Activated CD8-positive, alpha-beta memory T cell treated with anti-CD3 and anti-CD28 coated beads for 24 hours (primary cell): ENCODE data around the gene PEMT.

ENCODE experiments used
- DNase-seq: peaks from one replicate; pipeline ENCODE4 v3.0.0-alpha.2; 2020

PEMT gene

GRCh38 chr17:17528696-17529652 is 62.5 kb downstream of the PEMT start:
- DNase-seq: no peak

GRCh38 chr17:17527956-17528500 is 63.5 kb downstream of the PEMT start:
- no peak for DNase-seq

GRCh38 chr17:17527534-17527933 is 64.0 kb downstream of the PEMT start:
- no peak for DNase-seq

GRCh38 chr17:17526369-17526768 is 65.1 kb downstream of the PEMT start:
- no peak for DNase-seq

- DNase-seq: no peak
Observed at GRCh38 chr17:17525956-17526355, 65.6 kb downstream of the PEMT start.

- no peak for DNase-seq
Observed at GRCh38 chr17:17525311-17525710, 66.2 kb downstream of the PEMT start.

- no peak for DNase-seq
Observed at GRCh38 chr17:17523731-17524490, 67.6 kb downstream of the PEMT start.

GRCh38 chr17:17523001-17523730 is 68.3 kb downstream of the PEMT start:
- DNase-seq: no peak

GRCh38 chr17:17520599-17521232 is 70.8 kb downstream of the PEMT start:
- DNase-seq: no peak

GRCh38 chr17:17519886-17520285 is 71.6 kb downstream of the PEMT start:
- no peak for DNase-seq

GRCh38 chr17:17518951-17519350 is 72.6 kb downstream of the PEMT start:
- no peak for DNase-seq

GRCh38 chr17:17518014-17518413 is 73.5 kb downstream of the PEMT start:
- DNase-seq: no peak

GRCh38 chr17:17516941-17517720 is 74.4 kb downstream of the PEMT start:
- DNase-seq: no peak

- DNase-seq: no peak
Observed at GRCh38 chr17:17515934-17516930, 75.3 kb downstream of the PEMT start.

GRCh38 chr17:17514993-17515933 is 76.2 kb downstream of the PEMT start:
- no peak for DNase-seq

GRCh38 chr17:17514361-17514992 is 77.0 kb downstream of the PEMT start:
- no peak for DNase-seq

- DNase-seq: no peak
Observed at GRCh38 chr17:17513626-17514025, 77.9 kb downstream of the PEMT start.

- no peak for DNase-seq
Observed at GRCh38 chr17:17512866-17513265, 78.6 kb downstream of the PEMT start.
